Keratinocyte (primary cell): Measurements from ENCODE around the gene ROBO4.

Experiments used
- EZH2 ChIP-seq: IDR thresholded peaks from one replicate; pipeline ENCODE4 v1.6.1; 2012; ENCODE audit warnings: inconsistent platforms, mild to moderate bottlenecking, low read length, moderate library complexity
- TF ChIP-seq, protein P1 (sequence below), 3 experiments: IDR thresholded peaks in 1 of 3; conservative IDR thresholded peaks in 1 of 3; optimal IDR thresholded peaks in 1 of 3; 2 replicates in 2 of 3; 3 replicates in 1 of 3; pipeline versions ENCODE3 to v1.5.1; 2011; ENCODE audit warnings: low read length in 3 of 3, mild to moderate bottlenecking in 3 of 3, moderate library complexity in 2 of 3, control low read depth in 1 of 3, inconsistent platforms in 1 of 3; ENCODE audit not compliant: insufficient read depth in 2 of 3; ENCODE audit errors: extremely low read depth in 1 of 3

DNA sequence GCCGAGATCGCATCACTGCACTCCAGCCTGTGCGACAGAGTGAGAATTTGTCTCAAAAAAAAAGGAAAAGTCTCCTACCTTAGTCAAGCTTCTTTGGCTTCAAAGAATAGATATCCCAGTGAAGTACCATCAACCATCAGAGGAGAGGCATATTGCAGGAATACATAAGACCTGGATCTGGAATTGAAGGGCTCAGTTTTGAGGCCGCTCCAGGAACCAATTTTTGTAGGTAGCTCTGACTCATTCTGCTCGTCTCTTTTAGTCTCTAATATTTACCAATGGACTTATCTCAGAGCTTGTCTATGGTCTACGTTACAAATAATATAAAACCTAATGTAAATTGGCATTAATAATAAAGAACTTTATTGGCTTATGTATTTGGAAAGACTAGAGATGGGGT lies 48.2 kb upstream of the ROBO4 start:
- TF ChIP-seq, protein P1, sequence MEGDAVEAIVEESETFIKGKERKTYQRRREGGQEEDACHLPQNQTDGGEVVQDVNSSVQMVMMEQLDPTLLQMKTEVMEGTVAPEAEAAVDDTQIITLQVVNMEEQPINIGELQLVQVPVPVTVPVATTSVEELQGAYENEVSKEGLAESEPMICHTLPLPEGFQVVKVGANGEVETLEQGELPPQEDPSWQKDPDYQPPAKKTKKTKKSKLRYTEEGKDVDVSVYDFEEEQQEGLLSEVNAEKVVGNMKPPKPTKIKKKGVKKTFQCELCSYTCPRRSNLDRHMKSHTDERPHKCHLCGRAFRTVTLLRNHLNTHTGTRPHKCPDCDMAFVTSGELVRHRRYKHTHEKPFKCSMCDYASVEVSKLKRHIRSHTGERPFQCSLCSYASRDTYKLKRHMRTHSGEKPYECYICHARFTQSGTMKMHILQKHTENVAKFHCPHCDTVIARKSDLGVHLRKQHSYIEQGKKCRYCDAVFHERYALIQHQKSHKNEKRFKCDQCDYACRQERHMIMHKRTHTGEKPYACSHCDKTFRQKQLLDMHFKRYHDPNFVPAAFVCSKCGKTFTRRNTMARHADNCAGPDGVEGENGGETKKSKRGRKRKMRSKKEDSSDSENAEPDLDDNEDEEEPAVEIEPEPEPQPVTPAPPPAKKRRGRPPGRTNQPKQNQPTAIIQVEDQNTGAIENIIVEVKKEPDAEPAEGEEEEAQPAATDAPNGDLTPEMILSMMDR (optimal IDR thresholded peaks at IDR 0.05 in 1 of 3, IDR thresholded peaks at IDR 0.05 in 1 of 3, conservative IDR thresholded peaks at IDR 0.05 in 1 of 3; ENCODE audit: extremely low read depth in 1 of 3, insufficient read depth in 2 of 3, low read length in 3 of 3): no peak
- TF ChIP-seq EZH2: no peak
